CD4-positive, alpha-beta T cell treated with Interleukin-10 for 1 hour (primary cell): ENCODE data around the gene ADI1.
A peak's percentile ranks its signal among the peaks of the same experiment; 100 is the strongest.

ENCODE experiments used
- DNase-seq: peaks from one replicate; pipeline ENCODE4 v3.0.0-alpha.2; 2020

The ADI1 gene, protein sequence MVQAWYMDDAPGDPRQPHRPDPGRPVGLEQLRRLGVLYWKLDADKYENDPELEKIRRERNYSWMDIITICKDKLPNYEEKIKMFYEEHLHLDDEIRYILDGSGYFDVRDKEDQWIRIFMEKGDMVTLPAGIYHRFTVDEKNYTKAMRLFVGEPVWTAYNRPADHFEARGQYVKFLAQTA

DNA sequence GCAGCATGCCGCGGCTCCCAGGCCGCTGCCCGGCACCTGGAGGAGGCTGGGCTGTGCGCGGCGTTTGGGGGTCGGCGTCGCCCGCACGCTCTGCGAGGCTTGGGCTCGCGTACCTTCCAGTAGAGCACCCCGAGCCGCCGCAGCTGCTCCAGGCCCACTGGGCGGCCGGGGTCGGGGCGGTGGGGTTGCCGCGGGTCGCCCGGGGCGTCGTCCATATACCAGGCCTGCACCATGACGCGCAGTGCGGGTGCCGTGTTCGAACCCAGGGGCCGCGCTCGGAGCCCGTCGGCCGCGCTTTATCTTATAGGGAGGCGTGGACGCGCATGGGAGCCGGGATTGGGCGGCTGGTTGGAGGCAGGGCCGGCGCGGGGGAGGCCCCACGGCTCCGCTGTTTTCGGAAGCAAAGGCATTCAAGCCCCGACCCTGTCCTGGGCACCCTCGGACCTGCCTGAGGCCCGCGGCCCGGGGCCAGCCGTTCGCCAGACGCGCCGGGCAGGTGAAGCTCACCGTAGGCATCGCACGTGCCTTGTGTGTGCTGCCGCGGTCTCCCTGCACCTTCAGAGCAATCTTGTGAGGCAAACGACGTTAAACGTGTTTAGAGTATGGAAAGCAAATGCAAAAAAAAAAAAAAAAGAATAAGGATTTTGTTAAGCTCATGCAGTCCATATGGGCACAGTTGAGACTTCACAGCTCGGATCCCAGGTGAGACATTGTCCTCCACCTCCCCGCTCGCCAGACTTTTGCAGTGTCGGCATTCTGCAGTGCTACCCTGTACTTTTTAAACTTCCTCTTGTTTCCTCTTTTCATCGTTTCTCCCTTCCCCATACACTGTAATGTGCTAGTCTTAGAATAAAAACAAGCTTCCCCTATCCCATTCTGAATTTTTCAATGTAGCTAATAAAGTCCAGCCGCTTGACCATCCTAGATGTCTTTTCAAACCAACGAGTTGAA lies at the start of gene ADI1:
TSS of gene ADI1 (minus strand) at position 277 of the 951 bp plus-strand sequence. CDS start at position 233, 44 bp downstream.
- DNase-seq, result peak; percentile 79

DNA sequence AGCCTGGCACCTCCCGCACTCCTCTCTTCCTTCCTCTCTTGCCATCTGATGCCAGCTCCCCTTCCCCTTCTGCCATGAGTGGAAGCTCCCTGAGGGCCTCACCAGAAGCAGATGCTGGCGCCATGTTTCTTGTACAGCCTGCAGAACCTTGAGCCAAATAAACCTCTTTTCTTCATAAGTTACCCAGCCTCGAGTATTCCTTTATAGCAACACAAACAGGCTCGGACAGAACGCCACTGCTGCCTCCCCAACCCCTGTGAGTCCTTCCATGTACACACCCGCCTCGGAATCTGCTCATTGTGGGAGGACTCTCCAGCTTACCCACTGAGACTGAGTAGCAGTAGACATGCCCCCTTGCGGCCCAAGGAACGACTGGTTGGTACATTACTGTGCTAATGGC lies 47.5 kb upstream of the ADI1 start:
- DNase-seq, result no peak

DNA sequence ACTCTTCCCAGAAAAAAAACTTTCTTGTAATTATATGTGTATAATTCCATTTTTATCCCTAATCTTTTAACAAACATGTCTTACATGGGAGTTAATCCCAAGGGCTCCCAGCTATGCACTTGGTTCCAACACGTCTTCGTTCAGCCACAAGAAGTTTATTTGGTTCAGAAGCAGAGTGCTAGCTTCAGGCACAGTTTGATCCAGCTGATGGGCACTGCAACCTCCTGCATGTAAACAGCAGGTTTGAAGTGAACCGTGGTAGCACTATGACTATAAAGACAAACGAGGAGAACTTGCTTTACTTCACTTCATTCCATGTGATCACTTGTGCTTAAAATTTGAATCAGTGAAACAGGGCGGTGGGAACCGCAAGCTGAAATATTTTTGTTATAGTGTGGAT lies 45.8 kb upstream of the ADI1 start:
- no peak for DNase-seq

DNA sequence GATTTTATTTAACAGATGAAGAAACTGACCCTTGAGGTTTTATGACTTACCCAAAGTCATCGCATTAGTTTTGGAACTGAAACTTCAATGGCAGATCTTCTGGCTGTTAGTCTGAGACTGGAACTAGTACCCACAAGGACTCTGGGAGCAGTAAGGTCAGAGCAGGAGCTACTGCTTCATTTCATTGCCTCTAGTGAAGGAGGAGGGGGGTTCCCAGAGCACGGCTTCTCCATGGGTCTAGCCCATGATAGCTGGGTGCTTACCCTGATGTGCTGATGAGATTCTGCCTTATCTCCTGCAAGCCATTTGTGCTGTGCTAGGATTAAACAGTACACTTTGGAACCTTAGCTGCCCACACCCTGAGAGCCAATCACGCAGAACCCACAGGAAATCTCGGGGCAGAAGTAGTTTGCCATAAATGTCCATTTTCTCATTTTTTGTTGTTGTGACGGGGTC lies 44.2 kb upstream of the ADI1 start:
- no peak for DNase-seq

DNA sequence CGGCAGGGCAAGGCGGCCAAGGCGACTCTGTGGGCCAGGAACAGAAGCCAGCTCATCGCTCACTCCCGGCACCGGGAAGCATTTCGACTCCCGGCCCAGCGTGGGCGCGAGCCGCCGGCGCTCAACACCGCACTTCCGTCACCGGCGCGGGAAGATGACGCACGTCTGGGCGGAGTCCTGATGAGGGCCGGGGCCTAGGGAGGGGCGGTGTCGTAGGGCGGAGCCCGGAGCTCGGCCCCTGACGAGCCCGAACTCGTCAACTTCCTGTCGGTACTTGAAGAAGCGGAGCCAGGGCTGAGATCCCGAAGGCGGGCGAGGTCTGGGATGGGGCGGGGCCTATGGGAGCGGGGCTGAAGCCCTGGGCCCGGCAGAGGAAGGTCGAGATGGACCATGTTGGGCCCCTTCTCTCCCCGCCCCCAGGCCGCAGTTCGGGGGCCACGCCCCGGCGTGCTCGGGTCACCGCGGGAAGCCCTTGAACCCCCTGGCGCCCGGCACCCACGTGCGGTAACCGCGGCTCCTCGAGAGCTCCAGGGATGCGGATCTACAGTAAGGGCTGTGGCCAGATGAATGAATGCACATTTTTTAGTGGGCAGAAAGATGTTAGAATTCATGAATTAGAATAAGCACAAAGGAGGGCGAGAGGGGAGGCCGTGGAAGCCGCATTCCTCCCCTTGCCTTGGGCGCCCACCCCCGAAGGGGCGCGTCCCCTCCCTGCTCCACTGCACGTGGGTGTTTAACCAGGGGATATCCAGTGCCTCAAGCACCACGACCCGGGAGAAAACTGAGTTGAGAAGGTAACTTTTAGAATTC lies 39.1 kb upstream of the ADI1 start, which contains the start of gene RNASEH1:
TSS of gene RNASEH1 (minus strand) at position 129 of the 810 bp plus-strand sequence. CDS start at position 56, 73 bp downstream.
- DNase-seq, result peak; percentile 97

DNA sequence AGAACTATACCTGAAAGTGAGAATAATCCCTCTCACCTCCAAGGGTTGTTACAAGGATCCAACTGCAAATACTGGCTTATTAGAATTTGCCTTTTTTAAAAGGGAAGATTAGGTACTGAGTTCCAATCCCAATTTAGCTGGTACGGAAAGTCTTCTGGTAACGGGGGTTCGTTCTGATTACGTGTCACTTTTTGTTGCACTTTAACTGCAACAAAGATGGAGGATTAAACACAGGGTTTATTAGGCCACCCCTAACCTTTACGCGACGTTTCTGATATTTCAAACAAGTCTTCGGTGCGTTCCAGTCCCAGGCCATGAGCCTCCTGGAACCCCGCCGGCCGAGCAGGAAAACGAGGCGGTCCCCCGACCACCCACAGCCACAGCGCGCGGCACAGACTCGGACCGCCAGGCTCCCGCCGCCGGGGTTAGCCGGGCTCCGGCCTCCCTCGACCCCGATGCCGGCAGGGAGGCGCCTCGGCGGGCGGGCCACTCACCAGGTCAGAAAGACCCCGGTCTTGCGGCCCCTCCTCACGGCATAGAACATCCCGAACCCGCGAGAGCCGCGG lies 38.4 kb upstream of the ADI1 start:
- no peak for DNase-seq

DNA sequence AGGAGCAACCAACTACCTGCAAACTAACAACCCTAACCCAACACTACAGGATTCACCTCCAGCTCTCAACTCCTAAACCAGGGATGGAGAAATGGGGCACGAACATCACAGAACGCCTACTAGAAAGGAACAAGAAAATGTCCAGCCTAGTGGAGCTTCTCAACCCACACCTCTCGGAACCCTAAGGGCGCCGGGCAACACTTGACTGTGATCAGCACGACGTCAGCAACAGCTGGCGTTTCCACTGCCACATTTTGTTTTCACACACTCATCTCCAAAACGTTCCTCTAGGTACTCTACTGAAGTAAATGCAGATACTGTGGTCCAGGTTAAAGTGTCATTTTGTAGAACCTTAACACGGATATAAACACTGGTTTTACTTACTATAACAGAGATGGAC lies 34.6 kb upstream of the ADI1 start:
- DNase-seq, result no peak

DNA sequence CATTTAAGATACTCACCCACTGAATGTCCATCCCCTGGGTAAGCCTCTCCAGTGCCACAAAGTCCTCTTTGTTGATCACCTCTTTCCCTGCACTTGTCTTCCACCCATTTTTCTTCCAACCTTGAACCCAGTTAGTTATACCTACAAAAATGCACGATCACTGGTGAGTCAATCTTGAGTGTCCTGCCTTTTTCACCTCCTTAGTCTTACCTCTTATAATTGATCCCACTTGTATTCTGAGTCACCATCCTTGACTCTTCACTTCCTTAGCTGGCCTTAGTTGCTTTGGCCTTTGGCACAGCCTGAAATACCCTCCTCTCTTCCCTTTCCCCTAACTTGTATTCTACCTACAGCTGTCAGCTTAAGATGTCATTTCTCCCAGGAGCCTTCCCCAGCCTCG lies 28.6 kb upstream of the ADI1 start:
- no peak for DNase-seq

DNA sequence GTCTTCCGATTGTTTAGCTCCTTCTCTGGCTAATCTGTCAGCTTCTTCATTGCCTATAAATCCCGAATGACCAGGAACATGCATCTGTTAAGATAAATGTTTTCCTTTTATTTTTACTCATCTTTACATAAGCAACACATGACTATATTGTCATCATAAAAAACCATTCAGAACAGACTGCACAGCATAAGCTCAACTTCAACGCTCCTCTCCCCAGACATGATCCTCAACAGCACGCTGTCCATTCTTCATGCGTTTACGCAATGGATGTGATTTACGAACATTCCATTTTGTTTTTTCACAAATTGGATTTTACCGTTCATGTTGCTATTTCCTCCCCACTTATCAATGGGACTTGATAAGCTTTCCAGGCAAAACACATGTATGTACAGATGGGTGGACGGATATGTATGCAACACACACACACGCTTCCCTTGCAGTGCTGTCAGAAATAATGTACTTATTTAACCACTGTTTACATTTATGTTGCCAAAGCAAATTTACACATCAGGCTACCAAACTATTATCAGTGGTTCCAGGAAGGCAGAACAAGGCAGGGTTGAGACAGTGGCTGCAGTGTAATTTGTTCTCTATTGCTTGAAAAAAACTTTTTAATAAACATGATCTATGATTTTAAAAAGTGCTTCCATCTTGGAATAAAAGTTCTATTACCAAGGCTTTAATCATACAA lies 26.6 kb upstream of the ADI1 start:
- no peak for DNase-seq

DNA sequence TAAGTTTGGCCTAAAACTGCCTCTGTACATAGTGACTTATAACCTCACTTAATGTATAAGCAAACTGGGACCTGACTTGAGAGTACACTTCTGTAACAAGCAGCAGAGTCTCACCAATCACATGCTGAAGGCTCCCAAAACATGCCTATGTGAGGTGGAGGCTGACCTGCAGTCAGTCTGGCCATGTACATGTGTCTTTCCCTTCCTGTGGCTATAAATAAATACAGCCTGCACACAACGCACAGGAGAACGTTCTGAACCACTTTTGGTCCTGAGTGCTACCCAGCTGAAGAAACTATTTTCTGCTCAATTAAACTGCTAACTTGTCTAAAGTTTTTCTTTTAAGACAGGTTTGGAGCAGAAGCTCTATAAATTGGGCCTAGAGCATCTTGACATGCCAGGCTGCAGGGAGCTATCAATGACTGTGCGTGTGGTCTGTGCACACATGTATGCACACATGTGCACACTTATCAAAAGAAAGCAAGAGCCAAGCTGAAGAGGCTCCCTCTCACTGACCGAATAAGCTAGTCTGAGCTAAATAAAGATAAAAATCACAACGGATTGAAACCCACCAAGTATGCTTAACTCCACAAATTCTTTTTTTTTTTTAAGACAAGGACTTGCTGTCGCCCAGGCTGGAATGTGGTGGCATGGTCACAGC lies 23.8 kb upstream of the ADI1 start:
- DNase-seq, result no peak

DNA sequence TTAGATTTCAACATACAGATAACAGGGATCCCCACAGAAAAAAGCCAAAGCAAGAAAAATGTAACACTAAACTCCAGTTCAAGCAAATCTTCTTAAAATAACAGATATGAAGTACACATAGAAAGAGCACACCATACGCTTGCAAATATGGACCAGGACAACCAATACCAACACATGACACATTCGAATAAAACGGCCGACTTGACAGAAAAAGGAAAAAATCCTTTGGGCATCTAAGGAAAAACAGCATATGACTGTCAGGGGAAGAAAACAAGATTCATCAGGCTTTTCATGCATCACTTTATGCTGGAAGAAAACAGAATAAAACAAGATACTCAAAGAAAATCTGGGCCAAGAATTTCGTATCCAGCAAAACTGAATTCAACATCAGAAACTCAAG lies 22.8 kb upstream of the ADI1 start:
- no peak for DNase-seq

DNA sequence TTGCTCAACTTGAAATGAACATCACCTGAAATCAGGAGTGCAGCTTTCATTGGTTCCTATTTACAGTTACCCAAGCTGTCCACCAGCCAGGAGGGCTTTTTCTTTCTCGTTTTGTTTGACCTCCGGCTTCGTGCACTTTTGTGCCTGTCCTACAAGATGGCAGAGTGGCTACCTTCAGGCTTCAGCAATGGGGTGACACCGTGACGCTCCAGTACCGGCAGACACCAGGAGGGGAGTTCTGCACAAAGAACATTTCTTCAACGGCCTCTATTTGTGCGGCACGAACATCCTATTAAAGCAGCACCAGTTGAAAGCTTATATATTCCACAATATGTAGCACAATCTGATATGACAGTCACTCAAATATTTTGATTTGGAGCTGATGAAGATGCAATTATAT lies 20.5 kb upstream of the ADI1 start:
- DNase-seq, result no peak

DNA sequence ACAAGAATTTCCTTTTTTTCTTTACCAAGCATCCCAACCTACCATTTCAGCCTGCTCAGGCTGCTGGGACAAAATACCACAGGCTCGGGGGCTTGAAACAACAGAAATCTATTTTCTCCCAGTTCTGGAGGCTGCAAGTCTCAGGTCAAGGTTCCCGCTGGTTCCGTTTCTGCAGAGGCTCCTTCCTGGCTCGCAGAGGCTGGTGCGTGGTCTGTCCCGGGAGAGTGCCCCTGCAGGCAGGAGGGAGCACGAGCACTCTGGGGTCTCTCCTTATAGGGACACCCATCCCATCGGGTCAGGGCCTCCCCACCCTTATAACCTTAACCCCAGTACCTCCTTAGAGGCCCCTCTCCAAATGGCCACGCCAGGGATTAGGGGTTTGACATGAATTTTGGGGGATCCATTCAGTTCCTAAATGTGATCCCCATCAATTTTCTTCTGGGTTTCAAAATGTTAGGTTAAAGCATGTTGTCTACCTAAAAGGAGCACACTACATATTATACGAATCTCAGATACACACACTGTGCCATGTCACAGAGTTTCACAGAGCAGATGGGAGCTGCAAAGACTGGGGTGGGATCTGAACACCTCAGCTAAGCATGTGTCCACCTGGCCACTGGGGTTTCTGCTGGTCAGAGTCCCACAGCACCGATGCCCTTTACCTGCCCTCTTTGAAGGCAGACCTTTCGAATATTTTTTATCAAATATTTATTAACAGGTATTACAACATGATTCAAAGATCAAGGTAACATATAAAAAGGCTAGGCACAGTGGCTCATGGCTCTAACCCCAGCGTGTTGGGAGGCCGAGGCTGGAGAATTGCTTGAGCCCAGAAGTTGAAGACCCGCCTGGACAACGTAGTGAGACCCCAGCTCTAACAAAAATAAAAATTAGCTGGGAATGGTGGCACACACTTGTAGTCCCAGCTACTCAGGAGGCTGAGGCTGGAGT lies 17.6 kb upstream of the ADI1 start:
- no peak for DNase-seq

DNA sequence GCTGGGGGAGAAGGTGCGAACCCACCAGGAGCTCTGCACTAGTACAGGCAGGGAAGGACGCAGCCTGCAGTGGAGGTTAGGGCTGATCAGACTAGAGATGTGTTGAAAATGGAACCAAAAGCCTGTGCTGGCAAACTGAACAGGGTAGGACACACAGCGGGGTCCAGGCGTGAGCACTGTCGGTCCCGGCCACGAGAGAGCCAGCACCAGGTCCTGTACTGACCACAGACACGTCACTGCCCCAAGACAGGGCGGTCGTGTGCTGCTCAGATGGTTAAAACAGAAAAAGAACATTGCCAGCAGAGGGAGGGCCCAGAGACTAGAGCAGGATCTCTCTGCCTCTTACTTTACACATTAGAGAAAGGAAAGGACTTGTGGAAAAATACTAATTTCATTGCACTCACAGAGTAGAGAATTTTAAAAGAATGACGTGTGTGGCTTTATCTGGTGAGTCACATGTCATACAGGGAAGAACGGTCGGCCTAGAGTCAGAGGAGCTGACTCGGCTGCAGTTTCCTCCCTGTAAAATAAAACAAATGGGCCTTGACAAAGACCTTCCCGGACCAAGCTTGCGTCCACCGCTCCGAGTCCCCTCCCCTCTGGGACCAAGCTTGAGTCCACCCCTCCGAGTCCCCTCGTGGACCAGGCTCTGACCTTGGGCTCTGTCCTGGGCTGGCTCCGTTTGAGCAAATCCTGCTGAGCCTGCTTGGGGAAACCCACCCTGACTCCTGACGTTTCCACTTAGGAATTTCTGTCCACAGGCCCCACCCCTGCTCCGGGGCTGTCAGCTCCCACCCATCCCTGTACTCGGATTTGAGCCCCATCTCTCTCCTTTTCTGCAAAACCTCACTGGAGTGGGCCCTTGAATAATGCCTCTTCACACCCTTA lies 16.7 kb upstream of the ADI1 start:
- no peak for DNase-seq

DNA sequence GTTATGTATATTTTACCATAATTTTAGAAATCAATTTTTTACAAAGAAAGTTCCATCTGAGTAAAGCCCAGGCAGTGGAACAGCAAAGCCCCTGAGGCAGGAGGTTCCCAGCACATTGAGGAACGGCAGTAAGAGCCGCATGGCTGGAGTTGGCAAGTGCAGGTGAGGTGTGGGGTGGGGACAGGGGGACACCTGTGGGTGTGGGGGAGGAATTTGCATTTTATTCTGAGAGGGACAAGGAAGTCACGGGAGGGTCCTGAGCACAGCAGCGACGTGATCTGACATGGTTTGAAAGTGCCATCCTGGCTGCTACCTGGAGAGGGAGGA lies 16.1 kb upstream of the ADI1 start:
- DNase-seq, result no peak

DNA sequence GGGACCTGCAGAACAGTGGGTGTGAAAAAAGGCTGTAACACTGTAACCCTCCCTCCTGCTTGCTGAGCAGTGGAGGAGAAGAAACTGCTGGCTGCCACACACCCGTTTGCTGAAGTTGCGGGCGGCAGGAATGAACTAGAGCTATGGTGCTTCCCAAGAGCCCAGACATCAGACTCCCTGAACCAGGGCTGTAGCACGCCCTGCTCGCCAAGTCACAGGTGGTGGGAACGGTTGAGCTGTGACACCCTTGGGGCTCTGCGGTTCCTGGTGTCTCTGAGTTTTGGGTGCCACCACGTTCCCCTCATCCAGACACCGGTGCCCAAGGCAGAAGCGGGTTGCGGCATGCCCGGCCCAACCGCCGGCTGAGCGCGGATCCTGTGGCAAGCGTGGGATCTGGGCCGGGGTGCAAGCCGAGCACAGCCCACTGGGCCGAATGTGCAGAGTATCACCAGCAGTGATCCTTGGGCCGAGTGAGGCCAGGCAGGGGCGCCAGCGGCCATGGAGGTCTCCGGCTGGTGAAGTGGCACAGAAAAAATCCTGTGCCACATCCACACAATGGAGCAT lies 15.0 kb upstream of the ADI1 start:
- DNase-seq, result no peak

DNA sequence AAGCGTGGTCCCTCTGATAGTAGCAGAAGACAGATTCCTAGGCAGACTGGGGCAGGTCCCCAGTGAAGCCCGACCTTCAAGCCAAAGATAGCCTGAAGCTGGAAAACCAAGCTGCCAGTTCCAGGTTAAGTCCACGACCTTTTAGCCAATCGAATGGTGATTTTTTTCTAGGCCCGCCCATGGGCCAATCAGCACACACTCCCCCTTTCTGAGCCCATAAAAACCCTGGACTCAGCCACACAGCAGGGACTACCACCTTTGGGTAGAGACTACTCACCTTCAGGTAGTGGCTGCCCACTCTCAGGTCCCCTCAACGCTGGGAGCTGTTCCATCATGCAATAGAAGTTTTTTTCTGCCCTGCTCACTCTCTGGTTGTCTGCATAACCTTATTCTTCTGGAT lies 14.5 kb upstream of the ADI1 start:
- no peak for DNase-seq

DNA sequence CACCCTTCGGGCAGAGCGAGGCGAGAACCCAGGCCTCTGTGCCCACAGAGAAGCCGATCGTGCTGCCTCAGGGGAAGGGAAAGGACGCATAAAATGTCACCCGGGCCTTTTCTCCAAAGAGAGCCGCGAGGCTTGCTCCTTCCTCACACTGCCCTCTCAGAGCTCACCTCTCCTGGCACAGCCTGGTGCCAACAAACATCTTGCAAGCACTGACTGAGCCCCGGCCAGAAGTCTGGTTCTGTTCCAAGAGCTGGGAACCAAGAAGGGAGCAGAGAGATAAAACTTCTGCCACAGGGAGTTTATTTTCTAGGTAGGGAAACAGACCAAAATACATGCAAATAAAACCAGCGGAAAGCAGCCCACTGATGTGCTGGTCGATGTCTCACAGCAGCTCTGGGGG lies 13.6 kb upstream of the ADI1 start:
- no peak for DNase-seq

DNA sequence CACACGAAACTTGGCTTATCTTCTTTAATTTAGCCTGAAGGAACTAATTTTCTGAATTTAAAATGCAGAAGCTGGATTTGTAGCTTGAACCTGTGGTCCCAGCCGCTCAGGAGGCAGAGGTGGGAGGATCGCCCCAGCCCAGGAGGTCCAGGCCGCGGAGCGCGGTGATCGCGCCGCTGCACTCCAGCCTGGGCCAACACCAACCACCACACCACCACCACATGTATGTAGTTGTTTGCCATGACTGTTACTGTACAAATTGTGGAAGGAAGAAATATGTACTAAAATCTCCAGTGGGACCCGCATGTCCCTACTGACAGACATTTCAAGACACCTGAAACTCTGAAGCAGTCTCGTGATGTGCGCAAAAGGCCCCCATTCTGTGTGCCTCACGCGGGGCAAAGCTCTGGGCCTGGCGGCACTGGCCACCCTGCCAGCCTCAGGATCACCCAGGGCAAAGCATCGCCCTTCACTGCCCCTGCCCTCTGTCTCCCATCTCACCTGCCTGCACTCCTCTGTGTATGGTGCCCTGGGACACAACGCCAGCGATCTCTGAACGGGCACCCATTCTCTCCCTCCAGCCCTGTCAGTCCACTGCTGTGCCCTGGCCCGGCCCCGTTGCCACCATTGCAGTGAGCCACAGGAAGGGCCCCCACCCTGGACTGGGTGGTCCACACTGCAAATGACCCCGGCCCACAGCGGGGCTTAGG lies 10.1 kb upstream of the ADI1 start:
- no peak for DNase-seq
